Endometrium (tissue), 2 donors: ENCODE measurements around the gene AKTIP.
"Not testable (repeated sequence)": the region's sequence is repeated elsewhere in the genome, so short reads cannot be mapped to it uniquely, and the experiment has no call there.

Experiments used
- FAIRE-seq: peaks from 2 replicates; lab custom pipeline; 2012; peaks lifted over from hg19 to GRCh38; lab: Jason Lieb, UNC
- donor health status: control.
- donor health status: control.

AKTIP gene

GRCh38 chr16:53502331-53503269 is at the start of gene AKTIP:
Gene AKTIP (minus strand): TSS chr16:53503209. CDS start chr16:53500259, 2,950 bp downstream.
- no peak for FAIRE-seq

- FAIRE-seq, result peak; percentile 98
Observed at GRCh38 chr16:53549970-53550690, 47.1 kb upstream of the AKTIP start.

- no peak for FAIRE-seq
Observed at GRCh38 chr16:53546988-53547391, 44.0 kb upstream of the AKTIP start.

GRCh38 chr16:53545433-53545832 is 42.4 kb upstream of the AKTIP start:
- FAIRE-seq, result no peak

GRCh38 chr16:53542283-53542682 is 39.3 kb upstream of the AKTIP start:
- no peak for FAIRE-seq

GRCh38 chr16:53541326-53541725 is 38.3 kb upstream of the AKTIP start:
- no peak for FAIRE-seq

- not testable (repeated sequence) for FAIRE-seq
Observed at GRCh38 chr16:53539759-53540718, 37.0 kb upstream of the AKTIP start.

GRCh38 chr16:53539346-53539745 is 36.3 kb upstream of the AKTIP start:
- not testable (repeated sequence) for FAIRE-seq

- FAIRE-seq, result no peak
Observed at GRCh38 chr16:53537626-53538025, 34.6 kb upstream of the AKTIP start.

- FAIRE-seq, result no peak
Observed at GRCh38 chr16:53534206-53534605, 31.2 kb upstream of the AKTIP start.

GRCh38 chr16:53530741-53531140 is 27.7 kb upstream of the AKTIP start:
- FAIRE-seq, result no peak

GRCh38 chr16:53530046-53530445 is 27.0 kb upstream of the AKTIP start:
- no peak for FAIRE-seq

- no peak for FAIRE-seq
Observed at GRCh38 chr16:53529513-53529912, 26.5 kb upstream of the AKTIP start.

- FAIRE-seq, result no peak
Observed at GRCh38 chr16:53528797-53529196, 25.8 kb upstream of the AKTIP start.

GRCh38 chr16:53523971-53524548 is 21.1 kb upstream of the AKTIP start:
- FAIRE-seq, result no peak

- no peak for FAIRE-seq
Observed at GRCh38 chr16:53523126-53523804, 20.3 kb upstream of the AKTIP start.

- FAIRE-seq, result no peak
Observed at GRCh38 chr16:53519417-53520091, 16.5 kb upstream of the AKTIP start.

- no peak for FAIRE-seq
Observed at GRCh38 chr16:53518550-53519416, 15.8 kb upstream of the AKTIP start.

- no peak for FAIRE-seq
Observed at GRCh38 chr16:53517851-53518250, 14.8 kb upstream of the AKTIP start.
